Ishikawa (cell line): Measurements from ENCODE around the gene ELMO1.

Source experiments
- CEBPB ChIP-seq: IDR thresholded peaks from 2 replicates; pipeline ENCODE4 v1.6.1; 2012
- CREB1 ChIP-seq: IDR thresholded peaks from 2 replicates; pipeline ENCODE4 v1.6.1; 2012; ENCODE audit warnings: low read depth
- EGR1 ChIP-seq: IDR thresholded peaks from 2 replicates; pipeline ENCODE4 v1.6.1; 2012
- EP300 ChIP-seq: IDR thresholded peaks from 2 replicates; pipeline ENCODE4 v1.6.1; 2012; ENCODE audit warnings: borderline replicate concordance
- FOXM1 ChIP-seq: IDR thresholded peaks from 2 replicates; pipeline ENCODE4 v1.6.1; 2012; ENCODE audit warnings: low read depth, borderline replicate concordance
- NFIC ChIP-seq: IDR thresholded peaks from 2 replicates; pipeline ENCODE4 v1.6.1; 2012
- RAD21 ChIP-seq: IDR thresholded peaks from 2 replicates; pipeline ENCODE4 v1.6.1; 2012; ENCODE audit warnings: low read depth
- TAF1 ChIP-seq: IDR thresholded peaks from 2 replicates; pipeline ENCODE4 v1.6.1; 2012; ENCODE audit warnings: low read depth, mild to moderate bottlenecking
- TCF12 ChIP-seq: IDR thresholded peaks from 2 replicates; pipeline ENCODE4 v1.6.1; 2012; ENCODE audit warnings: low read depth
- TEAD4 ChIP-seq: IDR thresholded peaks from 2 replicates; pipeline ENCODE4 v1.6.1; 2012
- YY1 ChIP-seq: IDR thresholded peaks from 2 replicates; pipeline ENCODE4 v1.6.1; 2012; ENCODE audit warnings: low read depth
- ZBTB7A ChIP-seq: IDR thresholded peaks from 2 replicates; pipeline ENCODE4 v1.6.1; 2012; ENCODE audit warnings: low read depth
- TF ChIP-seq, protein P1 (sequence below): IDR thresholded peaks from 2 replicates; pipeline ENCODE4 v1.6.1; 2012
- TF ChIP-seq, protein P2 (sequence below): IDR thresholded peaks from 2 replicates; pipeline ENCODE4 v1.6.1; 2012
- TF ChIP-seq, protein P3 (sequence below): IDR thresholded peaks from 2 replicates; pipeline ENCODE4 v1.6.1; 2012; ENCODE audit warnings: low read depth, mild to moderate bottlenecking

The ELMO1 gene

DNA sequence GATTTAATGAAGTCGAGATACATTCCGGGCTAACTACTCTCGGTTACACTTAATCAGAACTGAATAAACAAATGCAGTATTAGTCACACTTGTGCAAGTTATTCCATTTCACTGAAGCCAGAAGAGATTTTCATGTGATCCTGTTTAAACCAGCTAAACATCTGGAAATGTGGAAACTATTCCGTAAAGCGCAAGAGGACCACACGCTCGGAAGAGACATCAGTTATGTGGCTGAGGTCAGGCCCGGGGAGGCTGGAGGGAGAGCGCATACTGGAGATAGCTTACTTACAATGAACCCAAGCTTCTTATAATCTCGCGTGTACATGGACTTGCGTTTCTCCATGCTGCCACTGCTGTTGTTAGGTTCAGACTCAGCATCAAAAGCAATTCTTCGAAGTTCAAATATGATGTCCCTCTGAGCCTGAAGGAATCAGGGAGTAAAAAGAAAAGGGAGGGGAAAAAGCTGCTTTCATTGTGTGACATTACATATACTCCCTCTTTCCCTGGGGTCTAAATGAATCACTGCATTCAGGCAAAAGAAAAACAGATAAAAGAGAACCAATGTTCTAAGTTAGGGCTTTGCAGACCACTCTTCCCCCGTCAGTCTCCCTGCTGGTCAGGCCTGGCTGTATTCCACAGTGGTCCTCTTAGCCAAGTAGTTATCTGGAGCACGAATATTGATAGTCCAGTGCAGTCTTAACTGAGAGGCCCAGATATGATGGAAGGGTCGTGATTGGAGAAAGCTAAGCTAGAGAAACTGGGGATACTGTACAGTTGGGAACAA is 237.4 kb downstream of the ELMO1 start:
- TF ChIP-seq TCF12 (no peak), EP300 (no peak), EGR1 (no peak), TAF1 (no peak), NFIC (no peak), FOXM1 (no peak), YY1 (no peak), CREB1 (no peak), CEBPB (no peak), TEAD4 (no peak), ZBTB7A (no peak), RAD21 (no peak)
- TF ChIP-seq, protein P1, sequence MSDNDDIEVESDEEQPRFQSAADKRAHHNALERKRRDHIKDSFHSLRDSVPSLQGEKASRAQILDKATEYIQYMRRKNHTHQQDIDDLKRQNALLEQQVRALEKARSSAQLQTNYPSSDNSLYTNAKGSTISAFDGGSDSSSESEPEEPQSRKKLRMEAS: no peak
- TF ChIP-seq, protein P2, sequence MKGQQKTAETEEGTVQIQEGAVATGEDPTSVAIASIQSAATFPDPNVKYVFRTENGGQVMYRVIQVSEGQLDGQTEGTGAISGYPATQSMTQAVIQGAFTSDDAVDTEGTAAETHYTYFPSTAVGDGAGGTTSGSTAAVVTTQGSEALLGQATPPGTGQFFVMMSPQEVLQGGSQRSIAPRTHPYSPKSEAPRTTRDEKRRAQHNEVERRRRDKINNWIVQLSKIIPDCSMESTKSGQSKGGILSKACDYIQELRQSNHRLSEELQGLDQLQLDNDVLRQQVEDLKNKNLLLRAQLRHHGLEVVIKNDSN: no peak
- TF ChIP-seq, protein P3, sequence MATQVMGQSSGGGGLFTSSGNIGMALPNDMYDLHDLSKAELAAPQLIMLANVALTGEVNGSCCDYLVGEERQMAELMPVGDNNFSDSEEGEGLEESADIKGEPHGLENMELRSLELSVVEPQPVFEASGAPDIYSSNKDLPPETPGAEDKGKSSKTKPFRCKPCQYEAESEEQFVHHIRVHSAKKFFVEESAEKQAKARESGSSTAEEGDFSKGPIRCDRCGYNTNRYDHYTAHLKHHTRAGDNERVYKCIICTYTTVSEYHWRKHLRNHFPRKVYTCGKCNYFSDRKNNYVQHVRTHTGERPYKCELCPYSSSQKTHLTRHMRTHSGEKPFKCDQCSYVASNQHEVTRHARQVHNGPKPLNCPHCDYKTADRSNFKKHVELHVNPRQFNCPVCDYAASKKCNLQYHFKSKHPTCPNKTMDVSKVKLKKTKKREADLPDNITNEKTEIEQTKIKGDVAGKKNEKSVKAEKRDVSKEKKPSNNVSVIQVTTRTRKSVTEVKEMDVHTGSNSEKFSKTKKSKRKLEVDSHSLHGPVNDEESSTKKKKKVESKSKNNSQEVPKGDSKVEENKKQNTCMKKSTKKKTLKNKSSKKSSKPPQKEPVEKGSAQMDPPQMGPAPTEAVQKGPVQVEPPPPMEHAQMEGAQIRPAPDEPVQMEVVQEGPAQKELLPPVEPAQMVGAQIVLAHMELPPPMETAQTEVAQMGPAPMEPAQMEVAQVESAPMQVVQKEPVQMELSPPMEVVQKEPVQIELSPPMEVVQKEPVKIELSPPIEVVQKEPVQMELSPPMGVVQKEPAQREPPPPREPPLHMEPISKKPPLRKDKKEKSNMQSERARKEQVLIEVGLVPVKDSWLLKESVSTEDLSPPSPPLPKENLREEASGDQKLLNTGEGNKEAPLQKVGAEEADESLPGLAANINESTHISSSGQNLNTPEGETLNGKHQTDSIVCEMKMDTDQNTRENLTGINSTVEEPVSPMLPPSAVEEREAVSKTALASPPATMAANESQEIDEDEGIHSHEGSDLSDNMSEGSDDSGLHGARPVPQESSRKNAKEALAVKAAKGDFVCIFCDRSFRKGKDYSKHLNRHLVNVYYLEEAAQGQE: no peak

DNA sequence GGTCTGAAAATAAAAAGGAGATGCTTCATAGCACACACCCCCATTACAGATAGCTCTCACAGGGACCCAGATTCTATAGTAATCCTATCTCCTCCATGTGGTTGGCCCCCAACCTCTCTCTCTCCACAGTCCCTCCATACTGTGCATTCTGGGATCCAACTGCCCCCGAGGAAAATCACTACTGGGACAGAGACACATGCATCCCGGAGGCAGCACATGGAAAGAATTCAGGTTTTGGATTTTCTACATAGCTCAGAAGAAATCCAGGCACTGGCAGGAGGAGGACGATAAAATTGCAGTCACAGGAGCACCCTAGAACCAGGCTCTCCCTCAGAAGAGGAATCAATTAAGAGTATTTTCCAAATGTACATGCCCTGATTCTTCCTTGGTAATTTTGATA is 239.5 kb downstream of the ELMO1 start:
- TF ChIP-seq, protein P1: no peak
- TF ChIP-seq NFIC (no peak), TEAD4 (no peak), RAD21 (no peak), FOXM1 (no peak), CEBPB (no peak), YY1 (no peak), EP300 (no peak), CREB1 (no peak), EGR1 (no peak), TCF12 (no peak), TAF1 (no peak), ZBTB7A (no peak)
- TF ChIP-seq, protein P3: no peak
- TF ChIP-seq, protein P2: no peak

DNA sequence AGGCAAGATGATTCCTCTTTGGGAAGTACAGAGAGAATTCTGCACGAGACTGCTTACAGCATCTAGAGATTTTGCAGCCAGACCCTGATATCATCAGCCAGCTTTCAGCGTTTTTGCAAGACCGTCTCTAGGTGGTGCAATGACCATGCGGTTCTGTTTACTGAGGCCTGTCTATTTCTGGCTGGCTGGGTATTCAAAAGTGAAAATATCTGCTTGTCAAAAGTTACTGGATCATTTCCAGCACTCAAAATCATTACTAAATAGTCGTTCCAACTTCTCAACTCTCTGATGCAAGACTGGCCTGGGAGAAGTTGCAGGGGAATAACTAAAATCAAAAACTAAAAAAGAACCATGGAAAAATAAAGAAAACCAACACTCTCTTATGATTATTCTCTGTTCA is 240.1 kb downstream of the ELMO1 start:
- TF ChIP-seq RAD21 (peak; percentile 44), ZBTB7A (no peak), TEAD4 (no peak), TAF1 (no peak)

DNA sequence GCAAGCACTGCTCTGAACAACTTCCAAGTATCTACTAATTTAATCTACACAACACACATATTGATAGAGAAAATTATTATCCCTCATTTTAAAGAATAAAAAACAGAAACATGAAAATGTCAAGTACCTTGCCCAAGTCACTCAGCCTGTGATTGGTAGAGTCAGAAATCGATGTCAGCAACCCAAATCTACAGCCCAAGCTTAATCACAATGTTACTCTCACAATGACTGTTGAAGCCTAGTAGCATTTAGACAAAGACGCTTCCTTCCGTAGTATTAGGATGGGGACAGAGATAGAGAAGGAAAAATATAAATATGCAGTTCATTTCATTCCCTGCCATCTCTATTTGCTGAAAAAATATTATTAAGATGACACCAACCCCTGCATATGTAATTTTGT is 242.5 kb downstream of the ELMO1 start:
- TF ChIP-seq EGR1: no peak
- TF ChIP-seq YY1: no peak
- TF ChIP-seq, protein P1: no peak
- no peak for TF ChIP-seq FOXM1
- no peak for TF ChIP-seq EP300
- TF ChIP-seq, protein P3: no peak

DNA sequence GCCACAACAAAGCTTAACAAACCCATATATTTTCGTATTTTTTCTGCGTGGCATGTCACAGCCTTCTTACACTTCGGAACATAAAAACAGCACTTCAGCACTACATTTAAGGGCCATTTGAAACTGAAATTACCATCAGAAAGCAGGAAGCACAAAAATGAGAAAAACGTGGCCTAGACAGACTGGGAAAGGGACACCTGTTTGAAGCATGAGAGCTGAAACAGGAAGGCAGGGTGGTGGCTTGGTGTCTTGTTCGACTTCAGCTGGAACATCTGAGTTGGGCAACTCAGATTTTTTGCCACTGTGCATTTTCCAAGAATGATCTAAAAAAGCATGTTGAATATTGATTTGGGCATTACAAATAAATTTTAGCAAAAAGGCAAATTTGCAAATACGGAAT is 243.2 kb downstream of the ELMO1 start:
- TF ChIP-seq TAF1 (no peak), EP300 (no peak), CEBPB (no peak), TCF12 (no peak), TEAD4 (no peak), ZBTB7A (no peak), EGR1 (no peak)
- TF ChIP-seq, protein P2: no peak
